ENCODE results near the gene WDR53.
"Not testable (repeated sequence)": the region's sequence is repeated elsewhere in the genome, so short reads cannot be mapped to it uniquely, and the experiment has no call there.

WDR53 gene

DNA sequence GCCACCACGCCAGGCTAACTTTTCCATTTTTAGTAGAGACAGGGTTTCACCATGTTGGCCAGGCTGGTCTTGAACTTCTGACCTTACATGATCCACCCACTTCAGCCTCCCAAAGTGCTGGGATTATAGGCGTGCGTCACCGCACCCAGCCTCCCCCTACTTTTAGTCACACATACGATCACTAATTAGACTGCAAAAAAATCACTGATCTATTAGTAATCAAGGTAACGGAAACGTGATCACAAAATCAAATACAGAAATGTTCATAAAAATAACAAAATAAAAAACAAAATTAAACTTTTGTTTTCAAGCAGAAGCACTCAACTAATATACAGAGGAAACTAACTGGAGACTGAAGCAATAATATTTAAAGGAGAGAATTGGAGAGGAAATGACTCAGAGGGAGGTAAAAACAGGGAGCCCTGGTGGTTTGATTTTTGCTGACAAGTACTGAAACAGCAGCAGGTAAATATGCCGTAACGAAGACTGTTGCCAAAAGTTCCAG lies 4.6 kb downstream of the WDR53 start:
- FAIRE-seq (no peak), DNase-seq (ENCODE audit: insufficient read length, low spot score) (peak; percentile 26)

DNA sequence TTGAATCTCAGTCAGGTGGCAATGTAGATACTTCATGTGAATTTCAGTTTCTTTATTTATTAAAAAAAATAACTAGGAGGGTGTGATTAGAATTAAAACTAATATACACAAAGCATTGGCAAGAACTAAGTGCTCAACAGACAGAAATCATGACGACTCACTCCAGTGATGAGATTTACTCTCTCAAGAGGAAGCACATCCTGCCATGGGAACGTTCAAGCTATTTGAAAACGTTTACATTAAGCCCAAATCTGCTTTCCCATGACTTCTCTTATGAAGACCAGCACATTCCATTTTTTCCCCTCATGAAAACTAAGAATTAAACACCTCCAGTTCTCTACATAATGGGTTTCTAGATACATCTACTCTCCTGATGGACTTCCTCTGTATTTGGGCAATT lies 8.5 kb downstream of the WDR53 start:
- no peak for DNase-seq (ENCODE audit: insufficient read length, low spot score)
- no peak for FAIRE-seq

DNA sequence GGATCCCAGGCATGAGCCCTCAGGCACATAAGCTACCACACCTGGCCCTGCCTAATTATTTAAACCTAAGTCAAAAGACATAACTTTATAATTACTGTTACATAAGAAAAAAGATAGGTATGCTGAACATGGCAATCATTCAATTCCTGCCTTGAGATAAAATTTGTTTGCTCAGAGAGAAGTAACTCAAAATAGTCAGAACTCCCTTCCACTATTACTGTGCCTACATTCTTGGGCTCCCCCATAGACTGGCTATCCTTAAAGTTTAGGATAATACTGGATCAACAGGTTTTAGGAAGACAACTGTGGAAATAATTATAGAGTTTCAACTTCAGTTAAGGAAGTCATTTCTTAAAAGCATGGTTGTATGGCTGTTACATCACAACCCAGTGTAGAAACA lies 9.9 kb downstream of the WDR53 start:
- FAIRE-seq (no peak), DNase-seq (ENCODE audit: insufficient read length, low spot score) (no peak)

DNA sequence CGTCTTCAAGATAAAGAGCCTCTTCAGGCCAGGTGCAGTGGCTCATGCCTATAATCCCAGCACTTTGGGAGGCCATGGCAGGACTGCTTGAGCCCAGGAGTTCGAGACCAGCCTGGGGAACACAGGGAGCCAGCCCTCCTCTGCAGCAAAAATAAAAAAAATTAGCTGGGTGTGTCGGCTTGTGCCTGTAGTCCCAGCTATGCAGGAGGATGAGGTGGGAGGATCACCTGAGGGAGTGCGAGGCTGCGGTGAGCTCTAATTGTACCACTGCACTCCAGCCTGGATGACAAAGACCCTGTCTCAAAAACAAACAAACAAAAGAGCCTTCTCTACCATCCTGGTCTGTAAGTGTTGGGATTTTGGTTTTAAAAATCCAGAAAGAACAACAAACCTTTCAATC lies 11.1 kb downstream of the WDR53 start:
- DNase-seq (ENCODE audit: insufficient read length, low spot score) (no peak), FAIRE-seq (no peak)

DNA sequence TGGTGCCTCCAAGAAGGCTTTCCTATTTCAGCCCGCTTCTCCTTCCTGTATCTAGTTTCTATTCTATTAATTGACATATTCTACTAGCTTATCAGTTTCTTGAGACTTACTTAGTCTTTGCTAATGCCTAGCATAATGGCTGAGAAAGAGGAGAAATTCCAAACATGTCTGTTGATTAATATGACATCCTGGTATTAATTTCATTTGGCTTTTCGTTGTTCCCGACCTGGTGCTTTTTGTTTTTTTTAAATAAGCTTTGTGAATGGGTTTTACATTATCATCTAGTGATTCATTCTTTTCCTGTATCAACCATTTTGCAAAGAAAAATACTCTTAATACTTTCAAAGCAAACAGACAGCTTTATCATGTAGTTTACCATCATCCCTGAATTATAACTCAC lies 13.1 kb downstream of the WDR53 start:
- DNase-seq (ENCODE audit: insufficient read length, low spot score) = no peak
- FAIRE-seq = no peak

DNA sequence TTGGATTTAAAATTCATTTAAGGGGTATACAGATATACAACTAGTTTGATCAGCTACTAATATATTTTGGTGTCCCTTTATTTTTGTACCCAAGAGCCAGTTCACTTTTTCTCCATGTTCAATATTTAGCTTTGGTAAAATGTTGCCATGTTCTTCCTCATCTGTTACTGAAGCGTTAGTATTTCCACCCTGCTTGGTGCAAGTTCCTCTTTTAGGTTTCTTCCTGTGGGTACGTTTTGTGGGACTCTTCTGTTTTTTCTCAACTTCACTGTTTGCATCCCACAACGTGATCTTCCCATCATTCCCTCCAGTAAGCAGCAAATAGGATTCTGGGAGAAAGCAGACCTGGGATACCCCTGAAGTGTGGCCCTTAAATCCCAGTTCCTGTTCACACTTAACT lies 14.1 kb downstream of the WDR53 start:
- FAIRE-seq (no peak), DNase-seq (ENCODE audit: insufficient read length, low spot score) (no peak)

DNA sequence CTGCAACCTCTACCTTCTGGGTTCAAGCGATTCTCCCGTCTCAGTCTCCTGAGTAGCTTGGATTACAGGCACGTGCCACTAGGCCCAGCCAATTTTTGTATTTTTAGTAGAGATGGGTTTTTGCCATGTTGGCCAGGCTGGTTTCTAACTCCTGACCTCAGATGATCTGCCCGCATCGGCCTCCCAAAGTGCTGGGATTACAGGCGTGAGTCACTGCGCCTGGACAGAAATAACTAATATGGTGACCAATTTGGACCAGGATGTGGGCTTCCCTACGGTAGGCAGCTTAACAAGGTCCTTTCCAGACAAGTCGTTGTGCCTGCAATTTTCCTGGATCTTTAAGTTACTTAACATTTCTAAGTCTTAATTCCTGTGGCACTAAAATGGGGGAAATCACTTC lies 14.8 kb downstream of the WDR53 start:
- FAIRE-seq = no peak
- DNase-seq (ENCODE audit: insufficient read length, low spot score) = no peak

DNA sequence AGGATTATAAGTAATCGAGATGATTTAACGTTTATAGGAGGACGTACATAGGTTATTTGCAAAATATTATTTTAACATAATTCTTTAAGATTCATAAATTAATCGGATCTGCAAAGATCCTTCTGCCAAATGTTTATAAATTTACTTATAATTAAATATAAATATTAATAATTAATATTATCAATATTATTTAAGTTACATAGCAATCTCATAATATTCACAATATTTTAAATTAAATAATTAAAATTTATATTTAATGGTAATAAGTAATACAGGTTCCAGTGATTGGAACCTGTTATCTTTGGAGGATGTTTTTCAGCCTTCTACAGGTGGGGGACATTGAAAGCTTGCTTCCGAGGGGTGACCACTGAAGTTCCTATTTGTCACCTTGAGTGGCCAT lies 16.1 kb downstream of the WDR53 start:
- DNase-seq (ENCODE audit: insufficient read length, low spot score) (no peak), FAIRE-seq (no peak)

DNA sequence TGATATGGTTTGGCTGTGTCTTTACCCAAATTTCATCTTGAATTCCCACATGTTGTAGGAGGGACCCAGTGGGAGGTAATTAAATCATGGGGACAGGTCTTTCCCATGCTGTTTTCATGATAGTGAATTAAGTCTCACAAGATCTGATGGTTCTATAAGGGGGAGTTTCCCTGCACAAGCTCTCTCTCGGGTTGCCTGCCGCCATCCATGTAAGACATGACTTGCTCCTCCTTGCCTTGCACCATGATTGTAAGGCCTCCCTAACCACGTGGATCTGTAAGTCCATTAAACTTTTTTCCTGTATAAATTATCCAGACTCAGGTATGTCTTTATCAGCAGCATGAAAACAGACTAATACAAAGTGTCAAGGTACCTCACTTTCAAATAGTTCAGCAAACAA lies 18.2 kb downstream of the WDR53 start:
- FAIRE-seq; DNase-seq (ENCODE audit: insufficient read length, low spot score): not testable (repeated sequence)

DNA sequence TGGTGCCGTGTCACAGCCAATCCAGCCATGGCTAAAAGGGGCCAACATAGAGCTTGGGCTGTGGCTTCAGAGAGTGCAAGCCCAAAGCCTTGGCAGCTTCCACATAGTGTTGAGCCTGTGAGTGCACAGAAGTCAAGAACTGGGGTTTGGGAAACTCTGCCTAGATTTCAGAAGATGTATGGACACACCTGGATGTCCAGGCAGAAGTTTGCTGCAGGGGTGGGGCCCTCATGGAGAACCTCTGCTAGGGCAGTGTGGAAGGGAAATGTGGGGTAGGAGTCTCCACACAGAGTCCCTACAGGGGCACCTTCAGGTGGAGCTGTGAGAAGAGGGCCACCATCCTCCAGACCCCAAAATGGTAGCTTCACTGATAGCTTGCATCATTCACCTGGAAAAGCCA lies 19.0 kb downstream of the WDR53 start:
- FAIRE-seq; DNase-seq (ENCODE audit: insufficient read length, low spot score): not testable (repeated sequence)

DNA sequence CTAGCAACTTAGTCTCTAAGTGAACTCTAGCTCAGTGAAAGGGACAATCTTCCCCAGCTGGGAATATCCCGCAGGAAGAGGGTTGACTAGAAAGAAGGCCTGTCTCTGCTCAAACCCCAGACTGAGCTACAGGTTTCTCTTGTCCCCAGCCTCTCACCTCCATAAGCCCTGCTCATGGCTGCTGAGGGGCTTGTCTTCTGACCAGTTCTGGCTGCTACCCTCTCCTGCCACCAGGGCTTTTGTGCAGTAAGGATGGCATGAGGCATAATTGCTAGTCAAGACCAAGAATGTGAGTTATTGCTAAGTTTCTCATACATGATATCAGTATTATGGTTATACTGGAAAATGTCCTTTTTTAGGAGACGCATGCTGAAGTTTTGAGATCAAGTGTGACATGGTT lies 21.3 kb downstream of the WDR53 start:
- FAIRE-seq (no peak), DNase-seq (ENCODE audit: insufficient read length, low spot score) (no peak)

DNA sequence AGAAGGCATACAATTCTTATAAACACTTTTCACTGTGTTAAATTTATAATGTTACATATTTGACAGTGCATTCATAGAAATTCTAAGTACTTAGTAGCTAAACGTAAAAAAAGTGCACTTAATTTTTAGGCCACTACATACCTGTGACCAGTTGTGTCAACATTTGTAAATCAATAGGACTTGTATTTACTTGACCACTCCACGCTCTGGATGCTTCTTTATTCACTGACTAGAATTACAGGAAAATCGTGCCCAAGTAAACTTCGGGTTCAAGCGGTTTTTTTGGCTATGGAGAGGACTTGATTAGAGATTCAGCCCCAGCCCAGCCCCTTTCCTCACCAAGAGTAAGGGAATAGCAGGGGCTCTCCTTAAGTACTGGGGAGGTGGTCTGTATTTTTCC lies 21.8 kb downstream of the WDR53 start:
- FAIRE-seq (no peak), DNase-seq (ENCODE audit: insufficient read length, low spot score) (no peak)

DNA sequence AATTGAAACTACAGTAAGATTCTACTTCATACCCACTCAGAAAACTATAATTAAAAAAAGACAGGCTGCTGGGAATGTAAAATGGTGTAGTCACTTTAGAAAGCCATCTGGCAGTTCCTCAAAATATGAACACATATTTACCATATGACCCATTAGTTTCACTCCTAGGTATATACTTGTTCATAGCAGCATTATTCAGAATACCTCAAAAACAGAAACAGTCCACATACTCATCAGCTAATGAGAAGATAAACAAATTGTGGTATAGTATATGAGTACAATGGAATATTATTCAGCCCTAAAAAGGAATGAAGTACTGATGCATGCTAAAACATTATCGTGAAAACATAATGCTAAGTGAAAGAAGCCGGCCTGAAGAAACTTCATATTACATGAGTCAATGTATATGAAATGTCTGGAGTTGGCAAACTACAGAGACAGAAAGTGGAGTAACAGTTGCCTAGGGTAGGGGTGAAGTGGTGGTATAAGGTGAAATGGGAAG lies 23.8 kb downstream of the WDR53 start:
- DNase-seq (ENCODE audit: insufficient read length, low spot score) (no peak), FAIRE-seq (no peak)

DNA sequence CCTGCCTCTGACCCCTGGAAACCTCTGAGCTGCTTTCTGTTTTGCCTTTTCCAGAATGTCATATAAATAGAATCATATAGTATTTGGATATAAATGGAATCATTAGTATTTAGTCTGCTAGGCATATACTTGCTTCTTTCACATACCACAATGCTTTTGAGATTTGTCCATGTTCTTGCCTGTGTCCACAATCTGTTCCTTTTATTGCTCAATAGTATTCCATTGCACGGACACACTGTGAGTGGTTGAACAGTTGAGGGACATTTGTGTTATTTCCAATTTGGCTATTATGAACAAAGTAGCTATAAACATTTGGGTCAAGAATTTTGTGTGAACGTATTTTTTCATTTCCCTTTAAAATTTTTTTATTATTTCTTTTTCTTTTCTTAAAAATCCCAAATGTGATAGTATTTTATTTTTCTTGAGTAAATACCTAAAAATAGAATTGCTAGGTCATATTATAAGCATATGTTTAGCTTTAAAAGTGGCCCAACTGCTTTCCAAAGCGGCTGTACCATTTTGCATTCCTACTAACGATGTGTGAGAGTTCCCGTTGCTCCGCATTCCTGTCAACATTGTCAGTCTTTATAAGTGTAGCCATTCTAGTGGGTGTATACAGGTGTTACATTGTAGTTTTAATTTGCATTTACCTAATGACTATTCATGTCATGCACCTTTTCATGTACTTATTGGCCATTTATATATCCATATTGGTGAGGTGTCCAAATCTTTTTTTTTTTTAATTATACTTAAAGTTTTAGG lies 26.5 kb downstream of the WDR53 start:
- FAIRE-seq = no peak
- DNase-seq (ENCODE audit: insufficient read length, low spot score) = no peak

DNA sequence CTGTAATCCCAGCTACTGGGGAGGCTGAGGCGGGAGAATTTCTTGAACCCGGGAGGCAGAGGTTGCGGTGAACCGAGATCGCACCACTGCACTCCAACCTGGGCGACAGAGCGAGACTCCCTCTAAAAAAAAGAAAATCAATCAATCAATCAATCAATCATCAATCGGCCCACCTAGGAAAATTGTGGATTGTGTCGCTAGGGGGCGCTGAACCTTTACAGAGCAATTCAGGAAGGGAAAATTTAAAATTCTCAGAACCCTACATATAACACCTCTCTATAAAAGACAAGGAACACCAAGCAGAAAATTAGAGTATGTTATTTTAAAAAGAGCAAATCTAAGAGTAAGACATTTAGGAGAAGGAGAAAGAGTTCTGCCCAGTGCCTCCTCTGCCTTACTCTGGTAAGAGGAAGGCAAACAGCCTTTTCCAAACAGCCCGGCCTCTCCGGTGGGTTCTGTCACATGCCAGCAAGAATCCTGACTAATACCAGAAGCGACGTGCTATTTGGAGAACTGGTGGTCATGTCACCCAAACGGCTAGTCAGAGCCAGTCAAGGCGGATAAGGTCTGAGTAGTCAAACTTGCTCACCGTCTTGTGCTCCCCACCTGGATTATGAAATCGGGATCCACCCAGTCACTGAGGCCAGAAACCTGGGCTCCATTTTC lies 30.9 kb downstream of the WDR53 start:
- DNase-seq (ENCODE audit: insufficient read length, low spot score) = peak; percentile 14
- FAIRE-seq = no peak

DNA sequence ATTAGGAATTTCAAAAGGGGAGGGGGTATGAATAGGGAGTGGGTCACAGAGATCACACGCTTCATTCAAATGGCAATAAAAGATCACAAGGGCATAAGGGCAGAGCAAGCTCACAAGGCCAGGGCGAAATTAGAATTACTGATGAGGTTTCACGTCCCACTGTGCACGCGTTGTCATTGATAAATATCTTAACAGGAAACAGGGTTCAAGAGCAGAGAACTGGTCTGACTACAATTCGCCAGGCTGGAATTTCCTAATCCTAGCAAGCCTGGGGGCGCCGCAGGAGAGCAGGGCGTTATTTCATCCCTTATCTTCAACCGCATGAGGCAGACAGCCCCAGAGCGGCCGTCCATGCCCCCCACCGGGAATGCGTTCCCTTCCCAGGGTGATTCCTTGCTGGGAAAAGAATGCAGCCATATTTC lies 35.1 kb downstream of the WDR53 start:
- DNase-seq (ENCODE audit: insufficient read length, low spot score) (no peak), FAIRE-seq (no peak)

DNA sequence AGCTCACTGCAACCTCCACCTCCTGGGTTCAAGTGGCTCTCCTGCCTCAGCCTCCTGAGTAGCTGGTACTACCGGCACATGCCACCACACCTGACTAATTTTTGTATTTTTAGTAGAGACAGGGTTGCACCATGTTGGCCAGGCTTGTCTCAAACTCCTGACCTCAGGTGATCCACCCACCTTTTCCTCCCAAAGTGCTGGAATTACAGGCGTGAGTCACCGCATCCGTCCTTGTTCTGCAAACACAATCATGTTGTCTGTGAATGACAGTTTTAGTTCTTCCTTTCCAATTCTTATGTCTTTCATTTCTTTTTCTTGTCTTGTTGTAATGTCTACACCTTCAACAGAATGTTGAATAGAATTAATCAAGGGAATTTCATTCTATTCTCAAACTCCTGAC lies 36.9 kb downstream of the WDR53 start:
- no peak for DNase-seq (ENCODE audit: insufficient read length, low spot score)
- FAIRE-seq = no peak

DNA sequence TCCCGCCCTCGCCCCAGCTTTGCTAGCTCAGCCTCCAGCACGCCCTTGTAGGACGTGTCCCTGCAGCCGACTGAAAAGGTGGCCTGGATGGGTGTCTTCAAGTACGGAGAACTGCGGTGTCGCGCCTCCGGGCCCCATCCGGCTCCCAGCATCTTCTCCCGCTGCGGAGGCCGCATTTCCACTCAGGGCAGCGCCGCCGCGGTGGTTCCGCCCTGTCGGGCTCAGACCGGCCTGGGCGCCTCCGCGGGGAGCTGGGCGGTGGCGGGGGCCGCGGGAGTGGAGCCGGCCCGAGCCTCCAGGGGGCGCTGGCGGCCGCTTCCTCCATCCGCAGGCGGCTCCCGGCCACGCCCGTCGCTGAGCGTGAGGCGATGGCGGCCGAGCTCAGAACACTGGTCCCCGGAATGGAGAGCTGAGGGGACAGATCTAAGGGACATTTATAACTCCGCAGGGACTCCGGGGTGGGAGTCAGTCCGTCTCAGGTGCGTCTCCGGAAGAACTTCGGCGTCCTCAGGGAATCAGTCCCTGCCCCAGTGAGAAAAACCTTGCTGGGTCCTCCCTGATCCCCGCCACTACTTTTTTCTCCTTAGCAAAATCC lies 39.6 kb downstream of the WDR53 start:
- DNase-seq (ENCODE audit: insufficient read length, low spot score) (peak; percentile 69), FAIRE-seq (no peak)

DNA sequence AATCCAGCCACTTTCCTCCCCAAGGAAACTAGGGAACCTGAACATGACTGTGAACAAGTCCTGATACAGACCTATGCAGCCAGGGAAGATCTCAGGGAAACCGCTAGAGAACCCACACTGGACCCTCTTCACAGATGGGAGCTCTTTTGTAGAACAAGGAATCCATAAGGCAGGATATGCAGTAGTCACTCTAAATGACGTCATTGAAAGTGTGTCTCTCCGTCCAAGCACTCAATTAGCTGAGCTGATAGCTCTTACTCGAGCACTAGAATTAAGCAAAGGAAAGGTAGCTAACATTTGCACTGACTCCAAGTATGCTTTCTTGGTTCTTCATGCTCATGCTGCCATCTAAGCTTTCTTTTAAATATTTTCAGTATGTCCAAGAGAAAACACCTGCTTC lies 43.2 kb downstream of the WDR53 start:
- FAIRE-seq = no peak
- no peak for DNase-seq (ENCODE audit: insufficient read length, low spot score)

DNA sequence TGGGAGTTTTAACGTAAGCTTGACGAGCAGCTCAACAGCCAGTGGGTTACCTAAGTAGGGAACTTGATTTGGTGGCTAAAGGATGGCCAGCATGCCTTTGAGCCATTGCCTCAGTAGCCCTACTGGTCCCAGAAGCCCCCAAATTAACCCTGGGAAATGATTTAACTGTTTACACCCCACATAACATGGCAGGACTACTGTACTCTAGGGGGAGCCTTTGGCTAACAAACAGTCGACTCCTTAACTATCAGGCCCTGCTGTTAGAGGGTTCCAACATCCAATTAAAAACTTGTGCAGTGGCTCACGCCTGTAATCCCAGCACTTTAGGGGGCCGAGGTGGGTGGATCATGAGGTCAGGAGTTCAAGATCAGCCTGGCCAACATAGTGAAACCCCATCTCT lies 43.8 kb downstream of the WDR53 start:
- FAIRE-seq = no peak

DNA sequence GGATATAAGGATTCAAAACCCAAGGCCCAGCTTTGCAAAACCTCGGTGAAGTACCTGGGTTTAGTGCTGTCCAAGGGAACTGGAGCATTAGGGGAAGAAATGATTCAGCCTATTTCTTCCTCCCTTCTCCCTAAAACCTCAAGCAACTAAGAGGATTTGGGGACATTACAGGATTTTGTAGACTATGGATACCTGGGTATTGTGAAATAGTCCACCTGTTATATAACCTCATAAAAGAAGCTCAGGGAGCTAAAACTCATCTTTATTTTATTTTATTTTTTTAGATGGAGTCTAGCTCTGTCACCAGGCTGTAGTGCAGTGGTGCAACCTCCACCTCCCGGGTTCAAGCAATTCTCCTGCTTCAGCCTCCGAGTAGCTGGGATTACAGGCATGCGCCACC lies 44.5 kb downstream of the WDR53 start:
- no peak for DNase-seq (ENCODE audit: insufficient read length, low spot score)
- no peak for FAIRE-seq

More for the DNA sequence above, 43.8 kb downstream of the WDR53 start:
- no peak for DNase-seq (ENCODE audit: insufficient read length, low spot score)

DNA sequence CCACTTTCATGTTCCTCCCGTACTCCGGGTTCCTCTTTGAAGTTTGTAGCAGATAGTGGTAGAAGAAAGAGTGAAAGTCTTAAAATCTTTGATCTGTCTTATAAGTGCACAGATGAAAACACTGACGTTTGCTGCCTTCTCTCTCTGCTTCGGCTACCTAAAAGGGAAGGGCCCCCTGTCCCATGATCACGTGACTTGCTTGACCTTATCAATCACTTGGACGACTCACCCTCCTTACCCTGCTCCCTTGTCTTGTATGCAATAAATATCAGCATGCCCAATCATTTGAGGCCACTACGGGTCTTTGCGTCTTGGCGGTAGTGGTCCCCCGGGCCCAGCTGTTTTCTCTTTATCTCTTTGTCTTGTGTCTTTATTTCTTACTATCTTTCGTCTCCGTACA lies 47.1 kb downstream of the WDR53 start:
- not testable (repeated sequence) for DNase-seq (ENCODE audit: insufficient read length, low spot score); FAIRE-seq
